Measurements from ENCODE around the gene NOTUM.
"Not testable (repeated sequence)": the region's sequence is repeated elsewhere in the genome, so short reads cannot be mapped to it uniquely, and the experiment has no call there.

The NOTUM gene

GRCh38 chr17:81996232-81996756 lies 35.3 kb upstream of the NOTUM start:
- no peak for DNase-seq

GRCh38 chr17:81995463-81996231 lies 34.7 kb upstream of the NOTUM start:
- no peak for DNase-seq

GRCh38 chr17:81994593-81995462 lies 33.8 kb upstream of the NOTUM start:
- DNase-seq: no peak

- no peak for DNase-seq
Measured at GRCh38 chr17:81993729-81994592, 33.0 kb upstream of the NOTUM start.

- no peak for DNase-seq
Measured at GRCh38 chr17:81992306-81993102, 31.5 kb upstream of the NOTUM start.

- no peak for DNase-seq
Measured at GRCh38 chr17:81991684-81992305, 30.8 kb upstream of the NOTUM start.

- no peak for DNase-seq
Measured at GRCh38 chr17:81990836-81991683, 30.1 kb upstream of the NOTUM start.

- no peak for DNase-seq
Measured at GRCh38 chr17:81987161-81987770, 26.3 kb upstream of the NOTUM start.

- DNase-seq: no peak
Measured at GRCh38 chr17:81986606-81987005, 25.6 kb upstream of the NOTUM start.

- no peak for DNase-seq
Measured at GRCh38 chr17:81984773-81985410, 23.9 kb upstream of the NOTUM start.

GRCh38 chr17:81983639-81984373 lies 22.8 kb upstream of the NOTUM start:
- DNase-seq: no peak

- no peak for DNase-seq
Measured at GRCh38 chr17:81983011-81983638, 22.1 kb upstream of the NOTUM start.

- not testable (repeated sequence) for DNase-seq
Measured at GRCh38 chr17:81981511-81981910, 20.5 kb upstream of the NOTUM start.

- DNase-seq: no peak
Measured at GRCh38 chr17:81980707-81981343, 19.8 kb upstream of the NOTUM start.

- DNase-seq: no peak
Measured at GRCh38 chr17:81980122-81980521, 19.1 kb upstream of the NOTUM start.

- DNase-seq: no peak
Measured at GRCh38 chr17:81978524-81979298, 17.7 kb upstream of the NOTUM start.
